ENCODE results near the gene VIT.

- TF ChIP-seq, protein P1, sequence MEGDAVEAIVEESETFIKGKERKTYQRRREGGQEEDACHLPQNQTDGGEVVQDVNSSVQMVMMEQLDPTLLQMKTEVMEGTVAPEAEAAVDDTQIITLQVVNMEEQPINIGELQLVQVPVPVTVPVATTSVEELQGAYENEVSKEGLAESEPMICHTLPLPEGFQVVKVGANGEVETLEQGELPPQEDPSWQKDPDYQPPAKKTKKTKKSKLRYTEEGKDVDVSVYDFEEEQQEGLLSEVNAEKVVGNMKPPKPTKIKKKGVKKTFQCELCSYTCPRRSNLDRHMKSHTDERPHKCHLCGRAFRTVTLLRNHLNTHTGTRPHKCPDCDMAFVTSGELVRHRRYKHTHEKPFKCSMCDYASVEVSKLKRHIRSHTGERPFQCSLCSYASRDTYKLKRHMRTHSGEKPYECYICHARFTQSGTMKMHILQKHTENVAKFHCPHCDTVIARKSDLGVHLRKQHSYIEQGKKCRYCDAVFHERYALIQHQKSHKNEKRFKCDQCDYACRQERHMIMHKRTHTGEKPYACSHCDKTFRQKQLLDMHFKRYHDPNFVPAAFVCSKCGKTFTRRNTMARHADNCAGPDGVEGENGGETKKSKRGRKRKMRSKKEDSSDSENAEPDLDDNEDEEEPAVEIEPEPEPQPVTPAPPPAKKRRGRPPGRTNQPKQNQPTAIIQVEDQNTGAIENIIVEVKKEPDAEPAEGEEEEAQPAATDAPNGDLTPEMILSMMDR (IDR thresholded peaks at IDR 0.05), result no peak
- TF ChIP-seq POLR2A (IDR thresholded peaks at IDR 0.05), result no peak
These were observed 152.8 kb downstream of the VIT start for GRCh38 chr2:36849265-36849664.

Data from Peyer's patch (tissue), 4 donors.